ENCODE data around the gene DLGAP1. TPM values are rescaled to one million over a fixed set of nuclear protein-coding genes. Genes with fewer than 3 reads are reported as not detected.

Gene DLGAP1
- total RNA-seq, 1 experiment from 2014 or later = not detected

DNA sequence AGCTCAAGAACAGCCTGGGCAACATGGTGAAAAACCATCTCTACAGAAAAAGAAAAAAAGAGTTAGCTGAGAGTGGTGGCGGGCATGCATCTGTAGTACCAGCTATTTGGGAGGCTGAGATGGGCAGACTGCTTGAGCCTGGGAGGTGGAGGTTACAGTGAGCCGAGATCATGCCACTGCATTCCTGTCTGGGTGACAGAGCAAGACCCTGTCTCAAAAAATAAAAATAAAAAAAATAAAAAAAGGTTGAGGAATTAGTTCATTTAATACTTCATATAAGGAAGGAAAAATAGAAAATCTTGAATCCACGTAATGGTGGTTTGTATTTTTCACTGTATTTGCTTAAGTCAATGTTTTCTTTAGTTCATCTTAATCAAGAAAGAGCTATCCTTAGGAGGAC is 763.4 kb downstream of the DLGAP1 start:
- H3K27ac Mint-ChIP-seq (ENCODE audit: low read depth, unreplicated experiment) = no peak overlapping the region
- ChIA-PET CTCF (interaction anchor here (1.3 to 2.6 kb wide), 6 partner anchors 12 to 304 kb away, joined by 3 to 13 read pairs (median 6); no protein-coding TSS in a partner anchor), POLR2A (interaction anchor here (0.5 kb wide), 1 partner anchor 44 kb away, joined by 4 read pairs; no protein-coding TSS in a partner anchor)
- no peaks in the 10 kb centered on the region for H3K36me3 Mint-ChIP-seq (ENCODE audit: insufficient read depth, unreplicated experiment)
- peaks cover 9% of the 10 kb centered on the region for H3K4me1 Mint-ChIP-seq (ENCODE audit: insufficient read depth, unreplicated experiment)
- no peak overlapping the region for H3K4me3 Mint-ChIP-seq (ENCODE audit: unreplicated experiment)
- intact Hi-C loops (cut with micrococcal nuclease) = no loop called here
- TF ChIP-seq, protein P1, sequence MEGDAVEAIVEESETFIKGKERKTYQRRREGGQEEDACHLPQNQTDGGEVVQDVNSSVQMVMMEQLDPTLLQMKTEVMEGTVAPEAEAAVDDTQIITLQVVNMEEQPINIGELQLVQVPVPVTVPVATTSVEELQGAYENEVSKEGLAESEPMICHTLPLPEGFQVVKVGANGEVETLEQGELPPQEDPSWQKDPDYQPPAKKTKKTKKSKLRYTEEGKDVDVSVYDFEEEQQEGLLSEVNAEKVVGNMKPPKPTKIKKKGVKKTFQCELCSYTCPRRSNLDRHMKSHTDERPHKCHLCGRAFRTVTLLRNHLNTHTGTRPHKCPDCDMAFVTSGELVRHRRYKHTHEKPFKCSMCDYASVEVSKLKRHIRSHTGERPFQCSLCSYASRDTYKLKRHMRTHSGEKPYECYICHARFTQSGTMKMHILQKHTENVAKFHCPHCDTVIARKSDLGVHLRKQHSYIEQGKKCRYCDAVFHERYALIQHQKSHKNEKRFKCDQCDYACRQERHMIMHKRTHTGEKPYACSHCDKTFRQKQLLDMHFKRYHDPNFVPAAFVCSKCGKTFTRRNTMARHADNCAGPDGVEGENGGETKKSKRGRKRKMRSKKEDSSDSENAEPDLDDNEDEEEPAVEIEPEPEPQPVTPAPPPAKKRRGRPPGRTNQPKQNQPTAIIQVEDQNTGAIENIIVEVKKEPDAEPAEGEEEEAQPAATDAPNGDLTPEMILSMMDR (IDR thresholded peaks at IDR 0.05; ENCODE audit: unreplicated experiment) = no peak
- no peaks in the 10 kb centered on the region for H3K9me3 Mint-ChIP-seq (ENCODE audit: unreplicated experiment)
- no peaks in the 10 kb centered on the region for H3K27me3 Mint-ChIP-seq (ENCODE audit: insufficient read depth, unreplicated experiment)
- no peak for DNase-seq (ENCODE audit: unreplicated experiment)
- no TSS peak for BruUV-seq (replicated peaks)

DNA sequence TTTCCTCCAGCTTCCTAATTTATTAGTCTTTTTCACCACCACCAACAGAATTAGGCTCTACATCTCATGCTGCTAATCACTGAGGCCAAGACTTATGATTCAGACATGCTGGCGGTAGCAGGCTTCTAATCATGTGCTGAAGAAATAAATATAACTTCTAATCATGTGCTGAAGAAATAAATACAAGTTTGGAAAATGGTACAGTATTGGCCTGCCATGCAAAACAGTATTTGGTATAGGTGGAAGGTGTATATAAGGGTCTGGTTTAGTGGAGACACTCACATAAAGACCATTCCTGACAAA is 764.4 kb downstream of the DLGAP1 start:
- ChIA-PET CTCF (interaction anchor here (0.7 to 2.6 kb wide), 5 partner anchors 13 to 305 kb away, joined by 3 to 13 read pairs (median 3); no protein-coding TSS in a partner anchor), POLR2A (no interaction called here)
- TF ChIP-seq, protein P1 (IDR thresholded peaks at IDR 0.05; ENCODE audit: unreplicated experiment) = no peak
- H3K9me3 Mint-ChIP-seq (ENCODE audit: unreplicated experiment) = no peaks in the 10 kb centered on the region
- no peak overlapping the region for H3K27ac Mint-ChIP-seq (ENCODE audit: low read depth, unreplicated experiment)
- DNase-seq (ENCODE audit: unreplicated experiment) = no peak
- H3K4me1 Mint-ChIP-seq (ENCODE audit: insufficient read depth, unreplicated experiment) = peaks cover 9% of the 10 kb centered on the region
- H3K36me3 Mint-ChIP-seq (ENCODE audit: insufficient read depth, unreplicated experiment) = no peaks in the 10 kb centered on the region
- no TSS peak for BruUV-seq (replicated peaks)
- H3K27me3 Mint-ChIP-seq (ENCODE audit: insufficient read depth, unreplicated experiment) = no peaks in the 10 kb centered on the region
- intact Hi-C loops (cut with micrococcal nuclease) = no loop called here
- no peak overlapping the region for H3K4me3 Mint-ChIP-seq (ENCODE audit: unreplicated experiment)

DNA sequence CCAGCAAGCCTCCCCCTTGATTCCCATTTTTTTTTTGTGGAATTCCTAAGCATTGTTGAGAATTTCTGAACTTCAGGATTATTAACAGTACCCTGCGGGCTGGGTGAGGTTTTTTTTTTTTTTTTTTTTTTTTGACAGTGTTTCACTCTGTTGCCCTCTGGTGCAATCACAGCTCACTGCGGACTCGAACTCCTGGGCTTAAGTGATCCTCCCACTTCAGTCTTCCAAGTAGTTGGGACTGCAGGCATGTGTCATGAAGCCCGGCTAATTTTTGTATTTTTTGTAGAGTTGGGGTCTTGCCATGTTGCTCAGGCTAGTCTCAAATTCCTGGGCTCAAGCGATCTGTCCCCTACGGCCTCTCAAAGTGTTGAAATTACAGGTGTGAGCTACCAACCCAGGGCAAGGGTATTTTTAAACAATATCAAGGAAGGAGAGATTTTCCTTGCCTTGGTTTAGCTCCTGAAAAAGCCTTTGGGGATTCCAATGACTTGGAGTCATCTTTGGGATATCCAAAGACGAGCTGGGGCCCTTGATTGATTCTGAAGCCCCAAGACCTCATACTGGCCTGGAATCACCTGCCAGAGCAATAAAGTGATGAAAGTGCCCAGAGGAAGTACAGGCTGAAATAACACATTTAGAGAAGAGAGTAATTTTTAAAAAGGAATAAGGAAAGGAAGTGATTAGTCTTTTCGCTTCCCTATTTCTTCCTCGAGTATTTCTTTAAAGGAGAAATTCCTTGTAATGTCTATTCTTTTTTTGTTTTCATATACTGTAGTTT is 764.9 kb downstream of the DLGAP1 start:
- TF ChIP-seq, protein P1 (IDR thresholded peaks at IDR 0.05; ENCODE audit: unreplicated experiment) = no peak
- no peaks in the 10 kb centered on the region for H3K36me3 Mint-ChIP-seq (ENCODE audit: insufficient read depth, unreplicated experiment)
- no peaks in the 10 kb centered on the region for H3K9me3 Mint-ChIP-seq (ENCODE audit: unreplicated experiment)
- intact Hi-C loops (cut with micrococcal nuclease) = no loop called here
- no peak for DNase-seq (ENCODE audit: unreplicated experiment)
- BruUV-seq (replicated peaks) = no TSS peak
- no peak overlapping the region for H3K27ac Mint-ChIP-seq (ENCODE audit: low read depth, unreplicated experiment)
- ChIA-PET POLR2A (interaction anchor here (0.7 kb wide), 1 partner anchor 11 kb away, joined by 3 read pairs; no protein-coding TSS in a partner anchor), CTCF (interaction anchor here (0.7 to 2.6 kb wide), 5 partner anchors 13 to 305 kb away, joined by 3 to 13 read pairs (median 3); no protein-coding TSS in a partner anchor)
- H3K4me3 Mint-ChIP-seq (ENCODE audit: unreplicated experiment) = no peak overlapping the region
- H3K4me1 Mint-ChIP-seq (ENCODE audit: insufficient read depth, unreplicated experiment) = peaks cover 9% of the 10 kb centered on the region
- H3K27me3 Mint-ChIP-seq (ENCODE audit: insufficient read depth, unreplicated experiment) = no peaks in the 10 kb centered on the region

DNA sequence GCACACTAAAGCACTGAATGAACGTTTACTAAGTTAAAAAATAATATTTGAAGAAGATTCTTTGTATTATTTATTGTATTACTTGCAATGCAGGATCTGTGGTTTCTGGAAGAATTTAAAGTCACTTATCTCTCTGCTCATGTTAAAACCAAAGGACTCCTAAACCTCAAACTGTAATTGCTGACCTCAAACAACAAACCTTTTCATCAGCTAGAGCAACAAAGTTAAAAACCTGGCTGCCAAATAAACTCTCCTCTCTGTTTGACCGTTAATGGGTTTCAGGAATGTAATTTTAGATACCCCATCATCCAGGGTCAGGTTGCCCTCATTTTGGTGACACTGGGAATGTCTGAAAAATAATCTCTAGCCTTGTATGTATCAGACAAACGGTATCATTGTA is 766.0 kb downstream of the DLGAP1 start:
- intact Hi-C loops (cut with micrococcal nuclease) = no loop called here
- TF ChIP-seq, protein P1 (IDR thresholded peaks at IDR 0.05; ENCODE audit: unreplicated experiment) = no peak
- CTCF ChIA-PET = no interaction called here
- POLR2A ChIA-PET = no interaction called here
- BruUV-seq (replicated peaks) = no TSS peak
- no peak overlapping the region for H3K27ac Mint-ChIP-seq (ENCODE audit: low read depth, unreplicated experiment)
- no peaks in the 10 kb centered on the region for H3K36me3 Mint-ChIP-seq (ENCODE audit: insufficient read depth, unreplicated experiment)
- peaks cover 9% of the 10 kb centered on the region for H3K4me1 Mint-ChIP-seq (ENCODE audit: insufficient read depth, unreplicated experiment)
- H3K4me3 Mint-ChIP-seq (ENCODE audit: unreplicated experiment) = no peak overlapping the region
- no peak for DNase-seq (ENCODE audit: unreplicated experiment)
- no peaks in the 10 kb centered on the region for H3K27me3 Mint-ChIP-seq (ENCODE audit: insufficient read depth, unreplicated experiment)
- no peaks in the 10 kb centered on the region for H3K9me3 Mint-ChIP-seq (ENCODE audit: unreplicated experiment)
